Hair follicle dermal papilla cell (primary cell): ENCODE results near the gene SGO2. TPM values are rescaled to one million over a fixed set of nuclear protein-coding genes. Genes with fewer than 3 reads are reported as not detected.

Experiments used
- total RNA-seq: library from RNA; depleted of rRNA; stranded (reverse); fragments of >200 nt; gene quantifications from 2 replicates; pipeline ENCODE4 v1.2.3, GENCODE V29; 2012

The SGO2 gene, protein sequence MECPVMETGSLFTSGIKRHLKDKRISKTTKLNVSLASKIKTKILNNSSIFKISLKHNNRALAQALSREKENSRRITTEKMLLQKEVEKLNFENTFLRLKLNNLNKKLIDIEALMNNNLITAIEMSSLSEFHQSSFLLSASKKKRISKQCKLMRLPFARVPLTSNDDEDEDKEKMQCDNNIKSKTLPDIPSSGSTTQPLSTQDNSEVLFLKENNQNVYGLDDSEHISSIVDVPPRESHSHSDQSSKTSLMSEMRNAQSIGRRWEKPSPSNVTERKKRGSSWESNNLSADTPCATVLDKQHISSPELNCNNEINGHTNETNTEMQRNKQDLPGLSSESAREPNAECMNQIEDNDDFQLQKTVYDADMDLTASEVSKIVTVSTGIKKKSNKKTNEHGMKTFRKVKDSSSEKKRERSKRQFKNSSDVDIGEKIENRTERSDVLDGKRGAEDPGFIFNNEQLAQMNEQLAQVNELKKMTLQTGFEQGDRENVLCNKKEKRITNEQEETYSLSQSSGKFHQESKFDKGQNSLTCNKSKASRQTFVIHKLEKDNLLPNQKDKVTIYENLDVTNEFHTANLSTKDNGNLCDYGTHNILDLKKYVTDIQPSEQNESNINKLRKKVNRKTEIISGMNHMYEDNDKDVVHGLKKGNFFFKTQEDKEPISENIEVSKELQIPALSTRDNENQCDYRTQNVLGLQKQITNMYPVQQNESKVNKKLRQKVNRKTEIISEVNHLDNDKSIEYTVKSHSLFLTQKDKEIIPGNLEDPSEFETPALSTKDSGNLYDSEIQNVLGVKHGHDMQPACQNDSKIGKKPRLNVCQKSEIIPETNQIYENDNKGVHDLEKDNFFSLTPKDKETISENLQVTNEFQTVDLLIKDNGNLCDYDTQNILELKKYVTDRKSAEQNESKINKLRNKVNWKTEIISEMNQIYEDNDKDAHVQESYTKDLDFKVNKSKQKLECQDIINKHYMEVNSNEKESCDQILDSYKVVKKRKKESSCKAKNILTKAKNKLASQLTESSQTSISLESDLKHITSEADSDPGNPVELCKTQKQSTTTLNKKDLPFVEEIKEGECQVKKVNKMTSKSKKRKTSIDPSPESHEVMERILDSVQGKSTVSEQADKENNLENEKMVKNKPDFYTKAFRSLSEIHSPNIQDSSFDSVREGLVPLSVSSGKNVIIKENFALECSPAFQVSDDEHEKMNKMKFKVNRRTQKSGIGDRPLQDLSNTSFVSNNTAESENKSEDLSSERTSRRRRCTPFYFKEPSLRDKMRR
- 1.7 and 2.3 TPM in 2 replicates for total RNA-seq

GRCh38 chr2:200525882-200526651, at the start of gene SGO2:
TSS of gene SGO2 (plus strand) at chr2:200526207. CDS start at chr2:200532976, 6,769 bp downstream.

DNA sequence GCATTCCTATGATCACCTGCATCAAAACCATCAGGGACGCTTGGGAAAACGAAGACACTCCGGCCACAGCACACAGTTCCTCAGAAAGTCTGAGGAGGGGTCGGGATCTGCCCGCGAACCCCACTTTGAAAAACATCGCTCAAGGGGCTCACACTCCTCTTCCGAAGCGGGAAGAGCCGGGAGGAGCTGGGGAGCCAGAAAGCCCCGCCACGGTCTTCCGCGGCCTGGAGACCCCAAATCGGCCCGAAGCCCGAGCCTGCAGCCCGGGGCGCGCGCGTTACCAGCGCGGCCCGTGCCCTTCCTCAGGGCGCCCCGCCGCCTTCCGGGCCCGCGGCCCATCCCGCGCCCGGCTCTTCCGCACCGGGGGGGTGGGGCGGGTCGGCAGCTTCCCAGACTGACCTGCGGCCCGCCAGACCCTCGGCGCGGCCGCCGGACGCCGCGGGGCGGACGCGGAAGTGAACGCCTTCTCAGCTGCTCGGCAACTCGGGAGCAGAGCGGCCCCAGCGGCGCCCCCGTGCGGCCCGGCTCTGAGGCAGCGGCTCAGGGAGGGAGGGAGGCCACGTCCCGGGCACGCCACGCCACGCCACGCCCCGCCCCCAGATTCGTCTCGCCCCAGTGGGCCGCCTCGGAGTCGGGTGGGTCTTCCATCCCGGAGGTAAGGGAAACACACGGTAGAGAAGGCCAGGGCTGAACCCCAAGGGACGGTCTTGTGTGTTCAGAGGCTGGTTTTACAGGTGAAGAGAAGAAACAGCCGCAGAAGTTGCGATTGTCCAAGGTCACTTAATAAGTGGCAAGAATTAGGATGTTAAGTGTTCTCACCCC, 16.2 kb upstream of the SGO2 start, which contains the start of gene KCTD18:
Gene KCTD18 (minus strand): TSS at position 457 of the 822 bp plus-strand sequence. CDS start 3,052 bp downstream, outside the sequence.

GRCh38 chr2:200585730-200586643, 60.0 kb downstream of the SGO2 start, which contains the start of gene AOX1:
TSS of gene AOX1 (plus strand) at chr2:200586014. CDS start at chr2:200586109, 95 bp downstream.

Other genes with a start within 250 kb of the SGO2 start
- gene SPATS2L, start 219.5 kb upstream of the SGO2 start, total RNA-seq, result 88.9 and 90.2 TPM in 2 replicates
- 26.1 and 26.8 TPM in 2 replicates for gene KCTD18, start 16.1 kb upstream of the SGO2 start, total RNA-seq
- gene AOX1, start 59.8 kb downstream of the SGO2 start, total RNA-seq, result 49.7 and 81.1 TPM in 2 replicates